ENCODE data around the gene FTO. TPM values are rescaled to one million over a fixed set of nuclear protein-coding genes. Genes with fewer than 3 reads are reported as not detected.

The FTO gene
- total RNA-seq, 2 donors from 2014 or later: 47.5 to 50.4 TPM

DNA sequence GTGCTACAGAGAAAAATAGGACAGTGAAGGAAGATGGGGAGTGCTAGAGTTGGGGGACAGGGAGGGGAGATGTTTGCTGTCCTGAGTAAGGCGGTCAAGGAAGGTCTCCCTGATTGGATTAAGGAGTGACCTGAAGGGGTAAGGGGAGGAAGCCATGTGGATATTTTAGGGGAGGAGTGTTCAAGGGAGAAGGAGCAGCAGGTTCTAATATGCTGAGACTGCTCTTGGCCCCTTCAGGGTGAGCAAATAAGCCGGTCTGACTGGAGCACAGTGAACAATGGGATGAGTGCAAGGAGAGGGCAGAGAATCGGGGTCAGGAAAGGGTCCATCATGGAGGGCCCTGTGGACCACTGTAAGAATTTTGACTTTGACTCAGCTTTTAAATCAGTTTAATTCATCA lies 393.8 kb downstream of the FTO start:
- no peak for ATAC-seq
- TF ChIP-seq, protein P1, sequence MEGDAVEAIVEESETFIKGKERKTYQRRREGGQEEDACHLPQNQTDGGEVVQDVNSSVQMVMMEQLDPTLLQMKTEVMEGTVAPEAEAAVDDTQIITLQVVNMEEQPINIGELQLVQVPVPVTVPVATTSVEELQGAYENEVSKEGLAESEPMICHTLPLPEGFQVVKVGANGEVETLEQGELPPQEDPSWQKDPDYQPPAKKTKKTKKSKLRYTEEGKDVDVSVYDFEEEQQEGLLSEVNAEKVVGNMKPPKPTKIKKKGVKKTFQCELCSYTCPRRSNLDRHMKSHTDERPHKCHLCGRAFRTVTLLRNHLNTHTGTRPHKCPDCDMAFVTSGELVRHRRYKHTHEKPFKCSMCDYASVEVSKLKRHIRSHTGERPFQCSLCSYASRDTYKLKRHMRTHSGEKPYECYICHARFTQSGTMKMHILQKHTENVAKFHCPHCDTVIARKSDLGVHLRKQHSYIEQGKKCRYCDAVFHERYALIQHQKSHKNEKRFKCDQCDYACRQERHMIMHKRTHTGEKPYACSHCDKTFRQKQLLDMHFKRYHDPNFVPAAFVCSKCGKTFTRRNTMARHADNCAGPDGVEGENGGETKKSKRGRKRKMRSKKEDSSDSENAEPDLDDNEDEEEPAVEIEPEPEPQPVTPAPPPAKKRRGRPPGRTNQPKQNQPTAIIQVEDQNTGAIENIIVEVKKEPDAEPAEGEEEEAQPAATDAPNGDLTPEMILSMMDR (IDR thresholded peaks at IDR 0.05): no peak
- no peak for TF ChIP-seq POLR2A (IDR thresholded peaks at IDR 0.05)
- Histone ChIP-seq H3K27ac (no peak overlapping the region), H3K4me1 (peaks cover 26% of the 10 kb centered on the region), H3K36me3 (replicated peaks in 1 of 2; ENCODE audit: insufficient read depth in 1 of 2, low read depth in 2 of 2) (no peaks in the 10 kb centered on the region), H3K9me3 (no peaks in the 10 kb centered on the region), H3K27me3 (no peaks in the 10 kb centered on the region), H3K4me3 (no peak overlapping the region)
- no peak for DNase-seq
- 57 to 84% methylated on average over 3 of the region's 3 CpGs for WGBS, 2 donors
- intact Hi-C loops (cut with DNase I): no loop called here

DNA sequence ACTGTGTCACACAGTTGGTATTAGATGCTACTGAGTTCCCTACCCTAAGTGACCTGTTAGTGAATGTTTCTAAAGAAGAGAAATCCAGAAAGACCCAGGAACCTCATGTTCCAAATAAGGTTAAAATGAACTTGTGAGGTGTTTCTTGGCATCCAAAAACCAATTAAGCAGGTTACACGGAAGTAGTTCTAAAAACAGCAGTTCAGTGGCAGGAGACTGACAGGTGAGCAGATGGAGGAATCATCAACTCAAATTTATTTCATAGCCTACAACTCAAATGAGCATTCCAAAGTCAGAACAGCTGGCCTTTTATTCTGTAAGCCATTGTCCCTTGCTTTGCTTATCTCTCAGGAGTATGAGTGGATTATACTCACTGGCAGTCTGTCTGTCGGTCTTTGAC lies 394.3 kb downstream of the FTO start:
- peaks cover 26% of the 10 kb centered on the region for H3K4me1 ChIP-seq
- DNase-seq (no peak), ATAC-seq (no peak)
- intact Hi-C loops (cut with DNase I): no loop called here
- H3K36me3 ChIP-seq (replicated peaks in 1 of 2; ENCODE audit: insufficient read depth in 1 of 2, low read depth in 2 of 2): no peaks in the 10 kb centered on the region
- WGBS, 2 donors: 8 to 24% methylated on average over 2 of the region's 2 CpGs
- H3K9me3 ChIP-seq: no peaks in the 10 kb centered on the region
- no peak overlapping the region for H3K4me3 ChIP-seq
- H3K27ac ChIP-seq: no peak overlapping the region
- no peaks in the 10 kb centered on the region for H3K27me3 ChIP-seq
- TF ChIP-seq POLR2A (IDR thresholded peaks at IDR 0.05): no peak

DNA sequence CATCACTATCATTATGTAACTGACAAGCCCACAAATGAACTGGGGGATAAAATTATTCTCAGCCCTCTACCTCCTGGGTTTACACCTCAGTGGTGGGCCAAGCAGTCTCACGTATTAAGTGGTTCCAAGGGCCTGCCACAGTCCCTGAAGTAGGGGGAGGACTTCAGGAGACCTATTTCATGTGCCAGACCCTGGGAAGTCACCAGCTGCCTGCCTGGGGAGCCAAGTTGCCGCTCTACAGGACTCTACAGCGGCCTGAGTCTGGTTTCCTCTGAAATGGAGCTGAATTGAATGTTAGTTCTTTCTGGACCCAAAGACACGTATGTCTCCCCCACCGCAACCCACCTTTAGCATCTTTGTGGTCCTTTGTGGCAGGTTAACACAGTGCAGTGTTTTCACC lies 395.7 kb downstream of the FTO start:
- DNase-seq (peak; percentile 73 to 87 (median 77)), ATAC-seq (peak; percentile 88)
- H3K4me1 ChIP-seq: peaks cover 26% of the 10 kb centered on the region
- no peaks in the 10 kb centered on the region for H3K9me3 ChIP-seq
- H3K27me3 ChIP-seq: no peaks in the 10 kb centered on the region
- TF ChIP-seq, protein P1 (IDR thresholded peaks at IDR 0.05): no peak
- TF ChIP-seq POLR2A (IDR thresholded peaks at IDR 0.05): no peak
- intact Hi-C loops (cut with DNase I): no loop called here
- peak overlapping the region; percentile 35 to 53 (median 40) for H3K27ac ChIP-seq
- H3K36me3 ChIP-seq (replicated peaks in 1 of 2; ENCODE audit: insufficient read depth in 1 of 2, low read depth in 2 of 2): no peaks in the 10 kb centered on the region
- 36 to 44% methylated on average over 5 of the region's 5 CpGs for WGBS, 2 donors
- no peak overlapping the region for H3K4me3 ChIP-seq

DNA sequence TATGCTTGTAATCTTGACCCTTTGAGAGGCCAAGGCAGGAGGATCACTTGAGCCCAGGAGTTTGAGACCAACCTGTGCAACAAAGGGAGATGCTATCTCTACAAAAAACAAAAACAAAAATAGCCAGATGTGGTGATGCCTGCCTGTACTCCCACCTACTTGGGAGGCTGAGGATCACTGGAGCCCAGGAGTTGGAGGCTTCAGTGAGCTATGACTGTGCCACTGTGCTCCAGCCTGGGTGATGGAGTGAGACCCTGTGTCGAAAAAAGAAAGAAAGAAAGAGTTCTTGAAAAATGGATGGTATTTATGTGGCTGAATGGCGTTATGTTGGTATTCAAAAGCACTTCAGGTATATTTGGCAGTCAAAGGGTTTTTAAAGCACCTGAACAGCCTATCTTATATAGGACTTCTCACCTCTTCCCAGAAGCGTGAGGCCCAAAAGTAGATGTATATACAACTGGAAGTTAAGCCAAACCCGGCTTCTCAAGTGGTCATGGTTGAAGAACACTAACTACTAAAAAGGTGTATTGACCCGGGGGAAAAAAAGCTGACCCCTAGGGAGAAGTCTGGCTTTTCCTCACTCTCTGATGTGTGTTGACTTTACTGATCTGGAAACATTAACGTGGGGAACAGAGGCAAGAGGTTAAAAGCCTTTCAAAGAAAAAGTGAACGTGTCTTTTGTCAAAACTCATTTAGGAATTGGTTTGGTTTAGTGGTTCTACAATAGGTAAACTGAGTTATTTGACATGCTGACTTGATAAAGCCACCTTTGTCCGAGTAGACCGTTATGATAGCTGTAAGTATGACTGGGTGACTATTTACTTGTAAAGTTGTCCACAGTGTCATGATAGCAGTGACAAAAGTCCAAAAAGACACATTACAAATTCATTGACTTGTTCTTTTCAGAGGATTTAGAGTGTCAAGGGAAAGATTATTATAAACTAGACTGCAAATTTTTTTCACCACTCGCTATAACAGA lies 399.2 kb downstream of the FTO start:
- Histone ChIP-seq H3K4me1 (peaks cover 20% of the 10 kb centered on the region), H3K4me3 (no peak overlapping the region), H3K36me3 (replicated peaks in 1 of 2; ENCODE audit: insufficient read depth in 1 of 2, low read depth in 2 of 2) (no peaks in the 10 kb centered on the region), H3K27me3 (no peaks in the 10 kb centered on the region), H3K9me3 (no peaks in the 10 kb centered on the region), H3K27ac (no peak overlapping the region)
- intact Hi-C loops (cut with DNase I): no loop called here
- DNase-seq: no peak
- ATAC-seq: no peak
- TF ChIP-seq, protein P1 (IDR thresholded peaks at IDR 0.05): no peak
- no peak for TF ChIP-seq POLR2A (IDR thresholded peaks at IDR 0.05)
- WGBS, 2 donors: 76 to 78% methylated on average over 10 of the region's 10 CpGs

DNA sequence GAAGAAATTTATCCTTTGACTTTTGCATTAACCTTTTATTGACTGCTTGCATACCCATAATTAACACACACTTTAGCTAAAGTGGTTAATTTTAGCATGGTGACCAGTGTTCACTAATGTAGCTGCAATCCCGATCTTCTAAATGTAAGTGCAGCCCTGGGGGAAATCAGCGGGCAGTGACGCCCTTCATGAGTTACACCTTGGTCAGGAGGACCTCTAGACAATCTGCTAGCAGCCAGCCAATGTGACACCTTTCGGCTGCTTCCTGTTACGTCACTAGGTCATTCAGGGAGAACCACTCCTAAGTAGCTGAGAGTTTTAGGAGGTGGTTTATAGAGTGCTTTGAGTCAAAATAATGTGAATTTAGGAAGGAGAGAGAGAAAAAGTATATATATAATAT lies 402.1 kb downstream of the FTO start:
- 94 to 99% methylated on average over 5 of the region's 5 CpGs for WGBS, 2 donors
- DNase-seq (no peak), ATAC-seq (no peak)
- TF ChIP-seq, protein P1 (IDR thresholded peaks at IDR 0.05): no peak
- no peak for TF ChIP-seq POLR2A (IDR thresholded peaks at IDR 0.05)
- Histone ChIP-seq H3K36me3 (replicated peaks in 1 of 2; ENCODE audit: insufficient read depth in 1 of 2, low read depth in 2 of 2) (no peaks in the 10 kb centered on the region), H3K4me1 (no peaks in the 10 kb centered on the region), H3K9me3 (no peaks in the 10 kb centered on the region), H3K4me3 (no peak overlapping the region), H3K27me3 (no peaks in the 10 kb centered on the region), H3K27ac (no peak overlapping the region)
- intact Hi-C loops (cut with DNase I): no loop called here
